Stimulated activated CD4-positive, alpha-beta T cell treated with anti-CD3 and anti-CD28 coated beads, Interleukin-1b, Interleukin-23, amount 100 ng/mL, for 4 hours (primary cell): ENCODE data around the gene ZNF600.
"Not testable (repeated sequence)": the region's sequence is repeated elsewhere in the genome, so short reads cannot be mapped to it uniquely, and the experiment has no call there.

Experiments used
- DNase-seq, 2 donors: peaks; one replicate each; pipeline ENCODE4 v3.0.0-alpha.2; 2020; ENCODE audit warnings: low read depth in 2 of 2

The ZNF600 gene

DNA sequence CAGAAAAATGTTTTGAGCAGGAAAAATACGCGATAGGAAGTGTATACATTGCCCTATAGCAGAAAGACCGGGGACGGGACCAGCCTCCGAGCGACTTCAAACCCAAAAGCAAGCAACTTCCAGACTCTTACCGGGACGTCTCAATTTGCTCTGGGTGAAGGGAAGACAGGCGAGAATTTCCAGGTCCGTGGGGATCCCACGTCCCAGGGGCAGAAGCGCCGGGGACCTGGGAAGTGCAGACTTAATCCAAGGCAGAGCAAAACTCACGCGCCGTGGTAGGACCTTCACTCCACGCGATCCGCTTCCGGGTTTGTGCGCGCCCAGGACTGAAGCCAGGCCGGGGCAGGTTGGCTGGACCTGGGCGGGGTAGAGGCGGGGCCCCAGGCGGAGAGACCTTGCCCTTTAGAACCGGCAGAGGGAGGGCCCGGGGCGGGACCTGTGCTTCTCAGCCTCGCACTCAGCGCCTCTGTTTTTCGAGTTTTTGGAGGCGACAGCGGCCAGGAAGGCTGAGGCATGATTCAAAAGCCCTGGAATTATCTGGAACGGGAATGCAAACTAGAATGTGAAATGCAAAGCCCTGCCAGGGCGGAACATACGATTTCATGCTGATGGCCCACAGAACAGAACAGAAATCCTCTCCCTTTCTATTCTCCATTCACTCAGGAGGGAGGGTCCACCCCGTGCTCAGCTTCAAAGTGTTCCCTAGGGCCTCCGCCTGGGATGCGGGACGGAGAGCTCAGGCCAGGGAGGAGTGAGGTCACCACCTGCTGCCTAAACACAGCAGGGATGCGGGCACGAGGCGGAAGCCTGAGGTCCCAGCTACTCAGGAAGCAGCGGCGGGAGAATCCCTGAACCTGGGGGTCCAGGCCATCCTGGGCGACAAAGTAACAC lies at the start of gene ZNF600:
Gene ZNF600 (minus strand): TSS at position 328 of the 891 bp plus-strand sequence. CDS start 7,903 bp downstream, outside the sequence.
- DNase-seq: peak; percentile 40 to 69

DNA sequence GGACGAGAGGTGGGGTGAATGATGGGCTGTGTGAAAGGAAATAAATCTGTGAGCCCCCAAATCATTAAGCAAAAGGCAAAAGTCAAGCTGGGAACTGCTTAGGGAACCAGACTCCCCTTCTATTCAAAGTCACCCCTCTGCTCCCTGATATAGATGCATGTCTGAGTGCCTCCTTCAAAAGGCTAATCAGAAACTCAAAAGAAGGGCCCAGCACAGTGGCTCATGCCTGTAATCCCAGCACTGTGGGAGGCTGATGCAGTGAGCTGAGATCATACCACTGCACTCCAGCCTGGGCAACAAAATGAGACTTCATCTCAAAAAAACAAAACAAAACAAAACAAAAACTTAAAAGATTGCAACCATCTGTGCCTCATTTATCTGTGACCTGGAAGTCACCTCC lies 47.7 kb upstream of the ZNF600 start:
- not testable (repeated sequence) for DNase-seq

DNA sequence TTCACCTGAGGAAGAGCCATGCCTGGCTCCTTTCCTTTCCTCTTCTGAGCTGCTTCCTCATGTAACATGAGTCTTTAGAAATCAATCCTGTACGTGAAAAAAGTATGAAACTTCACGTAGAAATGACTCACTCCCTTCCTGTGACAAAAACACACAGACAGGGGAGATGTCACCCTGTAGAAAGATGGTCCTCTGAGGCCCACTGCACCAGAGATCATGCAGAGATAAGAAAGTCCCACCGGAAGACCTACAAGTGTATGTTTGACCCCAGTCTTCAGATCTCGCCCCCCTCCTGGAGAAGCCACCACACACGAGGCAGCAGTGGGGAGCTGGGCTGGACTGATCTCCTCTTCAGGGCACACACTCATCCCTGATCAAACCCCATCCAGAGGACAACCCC lies 47.0 kb upstream of the ZNF600 start:
- not testable (repeated sequence) for DNase-seq

DNA sequence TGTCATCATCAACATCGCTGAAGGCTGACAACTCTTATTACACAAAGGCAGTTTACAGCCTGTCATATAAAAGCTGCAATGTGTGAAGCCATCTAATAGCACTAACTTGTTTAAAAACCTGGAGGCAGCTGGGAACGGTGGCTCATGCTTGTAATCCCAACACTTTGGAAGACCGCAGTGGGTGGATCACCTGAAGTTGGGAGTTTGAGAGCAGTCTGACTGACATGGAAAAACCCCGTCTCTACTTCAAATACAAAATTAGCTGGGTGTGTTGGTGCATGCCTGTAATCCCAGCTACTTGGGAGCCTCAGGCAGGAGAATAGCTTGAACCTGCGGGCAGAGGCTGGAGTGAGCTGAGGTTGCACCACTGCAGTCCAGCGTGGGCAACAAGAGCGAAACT lies 43.3 kb upstream of the ZNF600 start:
- not testable (repeated sequence) for DNase-seq

DNA sequence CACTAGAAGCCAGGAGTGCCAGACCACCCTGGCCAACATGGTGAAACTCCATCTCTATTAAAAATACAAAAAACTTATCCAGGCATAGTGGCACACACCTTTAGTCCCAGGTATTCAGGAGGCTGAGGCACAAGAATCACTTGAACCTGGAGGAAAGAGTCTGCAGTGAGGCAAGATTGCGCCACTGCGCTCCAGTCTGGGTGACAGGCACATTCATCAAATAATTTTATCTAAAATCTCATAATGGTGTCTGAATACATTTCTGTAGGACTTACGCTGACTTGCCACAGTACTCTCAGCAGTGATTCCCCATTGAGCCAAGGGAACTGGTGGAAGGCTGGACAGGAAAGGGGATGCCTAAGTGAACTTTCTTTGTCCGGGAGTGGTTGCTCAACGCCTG lies 39.2 kb upstream of the ZNF600 start:
- no peak for DNase-seq

DNA sequence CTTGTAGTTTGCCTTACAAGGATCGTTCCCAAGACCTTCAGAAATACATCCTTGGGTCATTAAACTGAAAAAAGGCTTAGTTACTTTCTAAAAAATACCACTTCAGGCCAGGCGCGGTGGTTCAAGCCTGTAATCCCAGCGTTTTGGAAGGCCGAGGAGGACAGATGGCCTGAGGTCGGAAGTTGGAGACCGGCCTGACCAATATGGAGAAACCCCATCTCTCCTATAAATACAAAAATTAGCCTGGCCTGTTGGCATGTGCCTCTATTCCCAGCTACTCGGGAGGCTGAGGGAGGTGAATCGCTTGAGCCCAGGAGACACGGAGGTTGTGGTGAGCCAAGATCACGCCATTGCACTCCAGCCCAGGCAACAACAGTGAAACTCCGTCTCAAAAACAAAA lies 37.1 kb upstream of the ZNF600 start:
- DNase-seq: no peak

DNA sequence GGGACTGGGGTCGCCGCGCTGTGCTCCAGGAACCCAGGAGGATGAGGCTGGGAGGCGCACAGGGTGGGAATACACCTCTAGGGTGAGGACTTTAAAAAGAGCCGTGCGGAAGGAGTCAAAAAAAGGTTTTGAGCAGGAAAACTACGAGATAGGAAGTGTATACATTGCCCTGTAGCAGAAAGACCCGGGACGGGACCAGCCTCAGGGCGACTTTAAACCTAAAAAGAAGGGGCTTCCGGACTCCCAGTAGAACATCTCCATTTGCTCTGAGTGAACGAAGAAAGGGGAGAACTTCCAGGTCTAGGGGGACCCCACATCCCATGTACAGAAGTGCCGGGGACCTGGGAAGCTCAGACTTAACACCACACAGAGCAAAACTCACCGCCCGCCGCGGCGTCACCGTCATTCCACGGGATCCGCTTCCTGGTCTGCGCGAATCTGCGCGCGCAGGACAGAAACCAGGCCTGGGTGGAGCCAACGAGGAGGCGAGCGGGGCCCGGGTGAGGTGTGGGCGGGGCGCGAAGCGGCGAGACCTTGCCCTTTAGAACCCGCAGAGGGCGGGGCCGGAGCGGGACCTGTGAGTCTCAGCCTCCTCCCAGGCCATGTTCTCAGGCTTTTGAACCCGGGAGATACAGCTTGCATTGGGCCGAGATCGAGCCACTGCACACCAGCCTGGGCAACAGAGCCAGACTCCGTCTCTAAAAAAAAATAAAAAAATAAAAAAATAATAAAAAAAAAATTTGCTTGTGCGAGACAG lies 34.8 kb upstream of the ZNF600 start, which contains the start of gene ZNF28:
Gene ZNF28 (minus strand): TSS at position 430 of the 757 bp plus-strand sequence. CDS start 3,675 bp downstream, outside the sequence.
- peak; percentile 29 to 47 for DNase-seq

DNA sequence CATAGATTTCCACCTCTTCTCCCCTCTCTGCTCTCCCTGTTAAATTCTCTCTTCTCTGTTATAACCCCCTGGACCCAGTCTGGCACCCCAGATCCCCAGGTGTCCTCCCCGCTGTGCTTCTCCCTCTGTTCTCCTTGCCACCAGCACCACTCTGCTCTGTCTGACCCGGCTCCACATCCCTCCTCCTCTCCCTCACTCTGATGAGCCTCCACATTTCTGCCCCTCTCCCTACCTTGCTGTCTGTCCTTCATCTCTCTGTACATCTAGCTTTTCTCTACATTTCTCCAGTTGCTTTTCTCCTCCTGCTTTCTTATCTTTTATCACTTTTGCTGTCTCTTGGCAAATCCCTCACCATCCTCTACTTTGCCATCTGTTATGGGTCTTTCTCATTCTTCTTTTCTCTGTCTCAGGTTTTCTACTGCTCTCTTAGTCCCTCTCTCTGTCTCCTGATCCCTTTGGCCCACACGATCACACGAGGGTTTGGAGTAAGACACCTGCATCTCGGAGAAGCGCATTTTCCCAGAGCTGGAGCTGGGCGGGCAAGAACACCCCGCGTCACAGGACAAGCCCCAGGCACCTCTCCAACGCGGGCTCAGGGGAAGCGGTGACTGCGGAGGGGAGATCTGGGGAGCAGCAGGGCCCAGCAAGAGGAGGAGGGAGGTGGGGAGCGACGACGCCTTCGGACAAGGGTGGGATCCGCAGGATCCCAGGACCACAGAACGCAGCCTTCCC lies 34.0 kb upstream of the ZNF600 start:
- peak in 1 of 2 donors; percentile 6 for DNase-seq

DNA sequence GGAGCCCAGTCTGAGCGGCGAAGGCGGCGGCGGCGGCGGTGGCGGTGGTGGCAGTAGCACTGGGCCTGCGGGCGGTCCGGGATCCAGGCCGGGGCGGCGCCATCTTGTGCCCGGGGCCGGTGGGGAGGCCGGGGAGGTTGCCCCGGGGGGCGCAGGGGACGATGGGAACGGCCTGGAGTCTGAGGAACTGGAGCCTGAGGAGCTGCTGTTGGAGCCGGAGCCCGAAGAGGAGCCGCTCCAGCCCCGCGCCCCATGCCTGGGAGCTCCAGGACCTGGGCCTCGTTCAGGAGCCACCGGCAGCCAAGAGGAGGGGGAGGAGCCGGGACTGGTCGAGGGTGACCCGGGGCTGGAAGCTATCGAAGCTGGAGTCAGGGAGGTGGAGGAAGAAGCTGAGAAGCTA lies 23.2 kb upstream of the ZNF600 start:
- no peak for DNase-seq

DNA sequence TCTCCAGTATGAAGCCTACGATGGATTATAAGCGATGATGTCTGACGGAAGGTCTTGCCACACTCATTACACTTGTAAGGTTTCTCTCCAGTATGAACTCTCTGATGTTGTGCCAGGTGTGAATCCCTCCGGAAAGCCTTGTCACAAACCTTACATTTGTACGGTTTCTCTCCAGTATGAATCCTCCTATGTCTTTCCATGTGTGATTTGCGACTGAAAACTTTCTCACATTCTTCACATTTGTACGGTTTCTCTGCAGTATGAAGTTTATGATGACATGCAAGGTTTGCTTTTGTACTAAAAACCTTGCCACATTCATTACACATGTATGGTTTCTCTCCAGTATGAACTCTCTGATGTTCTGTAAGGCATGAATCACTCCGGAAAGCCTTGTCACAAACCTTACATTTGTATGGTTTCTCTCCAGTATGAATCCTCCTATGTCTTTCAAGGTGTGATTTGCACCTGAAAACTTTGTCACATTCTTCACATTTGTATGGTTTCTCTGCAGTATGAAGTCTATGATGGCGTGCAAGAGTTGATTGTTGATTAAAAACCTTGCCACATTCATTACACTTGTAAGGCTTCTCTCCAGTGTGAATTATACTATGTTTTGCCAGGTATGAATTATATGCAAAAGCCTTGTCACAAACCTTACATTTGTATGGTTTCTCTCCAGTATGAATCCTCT lies 13.5 kb upstream of the ZNF600 start:
- not testable (repeated sequence) for DNase-seq

DNA sequence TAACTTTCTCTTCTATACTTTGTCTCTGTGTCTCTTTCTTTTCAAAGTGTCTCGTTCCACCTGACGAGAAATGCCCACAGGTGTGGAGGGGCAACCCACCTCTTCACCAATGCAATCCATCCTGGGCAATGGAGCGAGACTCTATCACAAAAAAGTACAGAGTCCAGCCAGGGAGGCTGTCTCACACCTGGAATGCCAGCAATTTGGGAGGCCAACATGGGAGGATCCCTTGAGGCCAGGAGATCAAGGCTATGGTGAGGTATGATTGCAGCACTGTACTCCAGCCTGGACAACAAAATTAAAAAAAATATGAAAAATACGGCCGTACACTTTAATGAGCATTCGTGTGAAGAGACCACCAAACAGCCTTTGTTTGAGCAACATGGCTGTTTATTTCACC lies 2.8 kb upstream of the ZNF600 start:
- no peak for DNase-seq

DNA sequence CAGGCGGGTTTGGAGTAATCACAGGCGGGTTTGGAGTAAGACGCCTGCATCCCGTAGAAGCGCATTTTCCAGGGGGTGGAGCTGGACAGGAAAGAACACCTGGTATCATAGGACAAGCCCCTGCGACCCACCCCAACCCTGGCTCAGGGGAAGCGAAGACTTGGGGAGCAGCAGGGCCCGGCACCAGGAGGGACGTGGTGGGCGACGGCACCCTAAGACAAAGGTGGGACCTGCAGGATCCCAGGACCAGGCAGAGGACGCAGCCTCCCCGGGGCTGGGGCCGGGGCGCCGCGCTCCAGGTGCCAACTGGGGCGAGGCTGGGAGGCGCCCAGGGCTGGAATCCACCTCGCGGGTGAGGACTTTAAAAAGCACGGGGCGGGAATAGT lies 520 bp downstream of the ZNF600 start:
- no peak for DNase-seq

DNA sequence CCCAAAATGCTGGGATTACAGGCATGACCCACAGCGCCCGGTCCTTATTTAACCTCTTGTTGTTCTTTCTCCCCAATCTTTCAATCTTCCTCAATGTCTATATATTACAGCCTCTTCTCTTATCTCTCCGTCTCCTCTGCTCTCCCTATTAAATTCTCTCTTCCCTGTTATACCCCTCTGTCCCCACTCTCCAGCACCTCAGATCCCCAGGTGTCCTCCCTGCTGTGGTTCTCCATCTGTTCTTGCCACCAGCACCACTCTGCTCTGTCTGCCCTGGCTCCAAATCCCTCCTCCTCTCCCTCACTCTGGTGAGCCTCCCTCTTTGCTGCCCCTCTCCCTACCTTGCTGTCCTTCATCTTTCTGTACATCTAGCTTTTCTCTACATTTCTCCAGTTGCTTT lies 1.1 kb downstream of the ZNF600 start:
- no peak for DNase-seq

DNA sequence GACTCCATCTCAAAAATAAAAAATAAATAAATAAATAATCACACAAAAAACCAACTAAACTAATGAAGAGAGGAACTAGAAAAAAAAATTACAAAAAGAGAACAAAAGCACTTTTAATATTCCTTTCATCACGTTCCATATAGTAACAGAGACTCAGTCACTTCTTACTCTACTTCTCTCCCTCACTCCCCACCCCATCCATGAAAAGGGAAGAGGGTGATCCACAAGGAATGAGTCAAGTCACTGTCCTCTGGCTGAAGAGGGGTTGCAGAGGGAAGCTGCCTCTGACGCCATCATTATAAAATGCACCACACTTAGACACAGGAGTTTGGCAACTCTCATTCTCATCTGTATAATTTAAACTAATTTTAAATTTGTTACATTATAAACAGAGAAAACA lies 3.7 kb downstream of the ZNF600 start:
- not testable (repeated sequence) for DNase-seq

DNA sequence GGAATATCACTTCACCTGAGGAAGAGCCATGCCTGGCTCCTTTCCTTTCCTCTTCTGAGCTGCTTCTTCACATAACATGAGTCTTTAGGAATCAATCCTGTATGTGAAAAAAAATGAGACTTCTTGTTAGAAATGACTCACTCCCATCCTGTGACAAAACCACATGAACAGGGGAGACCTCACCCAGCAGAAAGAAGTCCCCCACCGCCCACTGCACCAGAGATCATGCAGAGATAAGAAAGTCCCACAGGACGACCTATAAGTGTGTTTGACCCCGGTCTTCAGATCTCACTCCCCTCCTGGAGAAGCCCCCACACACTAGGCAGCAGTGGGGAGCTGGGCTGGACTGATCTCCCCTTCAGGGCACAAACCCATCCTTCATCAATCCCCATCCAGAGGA lies 7.8 kb downstream of the ZNF600 start:
- peak in 1 of 2 donors; percentile 22 for DNase-seq

DNA sequence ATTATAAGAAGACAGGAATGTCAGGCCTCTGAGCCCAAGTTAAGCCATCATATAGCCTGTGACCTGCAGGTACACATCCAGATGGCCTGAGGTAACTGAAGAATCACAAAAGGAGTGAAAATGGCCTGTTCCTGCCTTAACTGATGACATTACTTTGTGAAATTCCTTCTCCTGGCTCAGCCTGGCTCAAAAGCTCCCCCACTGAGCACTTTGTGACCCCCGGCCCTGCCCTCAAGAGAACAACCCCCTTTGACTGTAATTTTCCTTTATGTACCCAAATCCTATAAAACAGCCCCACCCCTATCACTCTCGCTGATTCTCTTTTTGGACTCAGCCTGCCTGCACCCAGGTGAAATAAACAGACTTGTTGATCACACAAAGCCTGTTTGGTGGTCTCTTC lies 30.1 kb downstream of the ZNF600 start:
- not testable (repeated sequence) for DNase-seq

DNA sequence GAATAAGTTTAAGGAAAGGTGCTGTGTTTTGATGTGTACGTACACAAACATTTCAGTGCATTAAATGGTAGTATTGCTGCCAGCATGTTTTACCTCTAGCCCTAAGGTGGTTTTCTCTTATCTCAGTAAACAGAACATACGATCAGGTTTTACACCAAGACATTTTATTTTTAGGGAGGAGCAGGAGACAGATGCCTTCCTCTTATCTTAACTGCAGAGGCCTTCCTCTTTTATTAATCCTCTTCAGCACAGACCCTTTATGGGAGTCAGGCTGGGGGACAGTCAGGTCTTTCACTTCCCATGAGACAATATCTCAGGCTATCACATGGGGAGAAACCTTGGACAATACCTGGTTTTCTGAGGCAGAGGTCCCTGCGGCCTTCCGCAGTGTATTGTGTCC lies 36.8 kb downstream of the ZNF600 start:
- no peak for DNase-seq

DNA sequence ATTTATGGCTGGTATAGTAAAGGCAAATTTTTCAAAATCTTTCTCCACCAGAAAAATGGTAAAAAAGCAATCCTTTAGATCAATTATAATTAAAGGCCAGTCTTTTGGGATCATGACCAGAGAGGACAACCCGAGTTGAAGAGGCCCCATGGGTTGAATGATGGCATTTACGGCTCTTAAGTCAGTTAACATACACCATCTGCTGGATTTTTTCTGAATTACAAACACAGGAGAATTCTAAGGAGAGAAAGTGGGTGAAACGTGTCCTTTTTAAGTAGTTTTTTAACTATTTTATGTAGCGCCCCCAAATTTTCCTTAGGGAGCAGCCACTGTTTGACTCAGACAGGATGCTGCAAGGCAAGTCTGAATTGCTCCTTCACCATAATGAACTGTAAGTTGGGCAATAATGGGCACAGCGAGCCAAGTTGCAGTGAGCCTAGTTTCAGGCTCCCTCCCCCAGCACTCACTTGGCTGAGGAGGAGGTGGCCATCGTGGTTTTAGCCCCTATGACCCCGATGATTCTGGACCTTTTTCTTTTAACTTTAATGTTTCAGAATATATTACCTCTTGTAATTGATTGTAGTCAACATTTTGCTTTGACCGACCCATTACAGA lies 38.1 kb downstream of the ZNF600 start:
- no peak for DNase-seq

DNA sequence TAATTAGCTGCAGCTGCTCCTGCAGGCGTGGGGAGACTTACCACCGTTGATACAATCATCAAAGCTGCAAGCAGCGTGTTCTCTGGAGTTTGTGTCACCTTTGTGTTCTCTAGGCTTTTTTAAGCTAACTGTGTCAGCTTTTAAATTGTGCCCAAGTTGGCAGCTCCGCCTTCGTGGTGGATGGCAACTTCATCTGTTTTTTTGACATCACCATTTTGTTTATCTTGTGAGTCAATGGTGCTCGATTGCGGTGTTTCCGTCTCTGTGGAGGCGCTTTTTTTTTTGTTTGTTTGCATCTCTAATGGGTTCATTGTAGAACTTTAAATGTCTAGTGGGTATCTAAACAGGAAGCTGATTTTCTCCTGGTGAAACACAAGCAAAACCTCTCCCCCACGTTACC lies 40.7 kb downstream of the ZNF600 start:
- DNase-seq: not testable (repeated sequence)

DNA sequence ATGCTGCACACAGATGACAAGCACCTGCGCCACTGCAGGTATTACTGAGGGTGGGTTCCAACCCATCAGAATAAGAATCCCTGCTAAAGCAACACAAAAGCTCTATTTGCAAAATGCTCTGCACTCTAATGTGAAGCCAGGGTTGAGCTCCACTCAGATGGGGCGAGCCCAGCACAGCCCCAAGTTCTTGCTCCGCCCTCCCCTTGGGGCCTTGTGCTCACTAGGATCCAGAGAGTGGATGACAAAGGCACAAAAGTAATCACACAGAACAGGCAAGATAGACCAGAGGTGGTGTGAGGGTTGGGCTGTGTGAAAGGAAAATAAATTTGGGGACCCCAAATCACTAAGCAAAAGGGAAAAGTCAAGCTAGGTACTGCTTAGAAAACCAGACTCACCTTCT lies 43.5 kb downstream of the ZNF600 start:
- DNase-seq: no peak

DNA sequence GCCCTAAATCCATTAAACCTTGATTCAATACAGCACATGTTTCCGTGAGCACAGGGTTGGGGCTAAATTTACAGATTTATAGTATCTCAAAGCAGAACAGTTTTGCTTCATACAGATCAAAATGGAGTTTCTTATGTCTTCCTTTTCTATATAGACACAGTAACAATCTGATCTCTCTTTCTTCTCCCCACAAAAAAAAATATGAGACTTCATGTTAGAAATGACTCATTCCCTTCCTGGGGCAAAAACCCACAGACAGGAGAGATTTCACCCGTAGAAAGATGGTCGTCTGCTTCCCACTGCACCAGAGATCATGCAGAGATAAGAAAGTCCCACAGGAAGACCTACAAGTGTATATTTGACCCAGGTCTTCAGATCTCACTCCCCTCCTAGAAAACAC lies 44.1 kb downstream of the ZNF600 start:
- DNase-seq: no peak
